ENCODE results near the gene KRT31. TPM values are rescaled to one million over a fixed set of nuclear protein-coding genes. Genes with fewer than 3 reads are reported as not detected.

KRT31 gene
- total RNA-seq, 1 donor from 2014 or later, result not detected

GRCh38 chr17:41369023-41369422 lies 28.4 kb downstream of the KRT31 start:
- Histone ChIP-seq H3K36me3 (no peaks in the 10 kb centered on the region), H3K4me1 (no peaks in the 10 kb centered on the region), H3K4me3 (no peak overlapping the region), H3K27ac (no peak overlapping the region), H3K9me3 (no peaks in the 10 kb centered on the region), H3K27me3 (no peaks in the 10 kb centered on the region)
- intact Hi-C loops (cut with DNase I), result no loop called here
- no peak for DNase-seq
- no peak for TF ChIP-seq CTCF (IDR thresholded peaks at IDR 0.05)
- no peak for ATAC-seq

GRCh38 chr17:41367426-41368075 lies 29.9 kb downstream of the KRT31 start:
- H3K27ac ChIP-seq, result no peak overlapping the region
- DNase-seq, result no peak

GRCh38 chr17:41366070-41366469 lies 31.3 kb downstream of the KRT31 start:
- no peaks in the 10 kb centered on the region for H3K36me3 ChIP-seq
- H3K4me1 ChIP-seq, result no peaks in the 10 kb centered on the region
- no peak for TF ChIP-seq CTCF (IDR thresholded peaks at IDR 0.05)
- H3K27ac ChIP-seq, result no peak overlapping the region
- no peaks in the 10 kb centered on the region for H3K27me3 ChIP-seq
- H3K4me3 ChIP-seq, result no peak overlapping the region
- no peaks in the 10 kb centered on the region for H3K9me3 ChIP-seq
- DNase-seq (no peak), ATAC-seq (no peak)
- intact Hi-C loops (cut with DNase I), result no loop called here

More at GRCh38 chr17:41367426-41368075, 29.9 kb downstream of the KRT31 start:
- Histone ChIP-seq H3K27me3 (no peaks in the 10 kb centered on the region), H3K9me3 (no peaks in the 10 kb centered on the region), H3K4me1 (no peaks in the 10 kb centered on the region), H3K36me3 (no peaks in the 10 kb centered on the region), H3K4me3 (no peak overlapping the region)
- ATAC-seq, result no peak
- intact Hi-C loops (cut with DNase I), result no loop called here
- TF ChIP-seq CTCF (IDR thresholded peaks at IDR 0.05), result no peak

GRCh38 chr17:41363881-41364280 lies 33.5 kb downstream of the KRT31 start:
- TF ChIP-seq CTCF (IDR thresholded peaks at IDR 0.05), result no peak
- H3K27ac ChIP-seq, result no peak overlapping the region
- H3K9me3 ChIP-seq, result no peaks in the 10 kb centered on the region
- ATAC-seq (no peak), DNase-seq (no peak)
- no peaks in the 10 kb centered on the region for H3K36me3 ChIP-seq
- H3K27me3 ChIP-seq, result no peaks in the 10 kb centered on the region
- no peak overlapping the region for H3K4me3 ChIP-seq
- intact Hi-C loops (cut with DNase I), result no loop called here
- no peaks in the 10 kb centered on the region for H3K4me1 ChIP-seq

GRCh38 chr17:41360296-41360995 lies 37.0 kb downstream of the KRT31 start:
- H3K36me3 ChIP-seq, result no peaks in the 10 kb centered on the region
- H3K4me3 ChIP-seq, result no peak overlapping the region
- H3K4me1 ChIP-seq, result no peaks in the 10 kb centered on the region
- DNase-seq (no peak), ATAC-seq (no peak)
- H3K27ac ChIP-seq, result no peak overlapping the region
- no peak for TF ChIP-seq CTCF (IDR thresholded peaks at IDR 0.05)
- intact Hi-C loops (cut with DNase I), result no loop called here
- H3K27me3 ChIP-seq, result no peaks in the 10 kb centered on the region
- no peaks in the 10 kb centered on the region for H3K9me3 ChIP-seq

All from upper lobe of right lung (tissue), 1 donor.